Hematopoietic multipotent progenitor cell treated with erythropoietin and hydrocortisone succinate and interleukin-3 and kit ligand, for 8 days (in vitro differentiated cells): ENCODE data around the gene TCEA2.
"Not testable (repeated sequence)": the region's sequence is repeated elsewhere in the genome, so short reads cannot be mapped to it uniquely, and the experiment has no call there.

ENCODE experiments used
- DNase-seq: peaks from one replicate; pipeline ENCODE4 v3.0.0-alpha.2; 2015

Gene TCEA2

DNA sequence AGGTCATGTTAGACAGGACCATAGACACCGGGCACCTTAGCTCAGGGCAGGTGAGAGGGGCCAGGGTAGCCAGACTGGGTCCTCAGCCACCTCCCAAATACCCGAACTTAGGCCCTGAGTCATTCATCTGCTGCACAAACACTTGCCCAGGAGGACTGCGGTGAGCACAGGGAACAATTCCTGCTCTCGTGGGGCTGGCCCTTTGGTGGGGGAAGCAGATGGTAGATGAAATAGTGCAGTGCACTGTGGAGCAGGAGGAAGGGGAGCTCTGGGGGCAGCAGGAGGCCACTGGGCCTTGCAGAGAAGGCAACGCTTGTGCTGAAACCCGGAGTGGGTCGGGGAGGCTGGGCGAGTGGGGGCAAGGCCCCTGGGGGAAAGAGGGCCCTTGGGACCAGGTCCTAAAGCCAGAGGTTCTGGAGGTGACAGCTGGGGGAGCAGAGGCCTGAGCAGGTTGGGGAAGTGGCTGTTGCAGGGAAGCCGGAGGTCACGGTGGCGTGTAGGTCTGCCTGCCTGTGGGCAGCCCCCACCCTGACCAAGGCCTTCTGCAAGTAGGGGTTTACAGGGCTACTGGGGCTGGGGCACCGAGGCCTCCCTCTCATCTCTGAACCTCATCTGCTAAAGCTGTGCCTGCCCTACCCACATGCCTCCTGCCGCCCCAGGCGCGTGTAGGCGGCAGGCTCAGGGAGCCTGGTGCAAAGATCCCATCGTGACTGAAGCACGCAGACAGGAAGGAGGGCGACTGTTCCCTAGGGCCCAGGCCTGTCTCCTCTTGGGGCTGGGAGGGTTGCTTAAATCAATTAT, 49.0 kb downstream of the TCEA2 start:
- DNase-seq: no peak

DNA sequence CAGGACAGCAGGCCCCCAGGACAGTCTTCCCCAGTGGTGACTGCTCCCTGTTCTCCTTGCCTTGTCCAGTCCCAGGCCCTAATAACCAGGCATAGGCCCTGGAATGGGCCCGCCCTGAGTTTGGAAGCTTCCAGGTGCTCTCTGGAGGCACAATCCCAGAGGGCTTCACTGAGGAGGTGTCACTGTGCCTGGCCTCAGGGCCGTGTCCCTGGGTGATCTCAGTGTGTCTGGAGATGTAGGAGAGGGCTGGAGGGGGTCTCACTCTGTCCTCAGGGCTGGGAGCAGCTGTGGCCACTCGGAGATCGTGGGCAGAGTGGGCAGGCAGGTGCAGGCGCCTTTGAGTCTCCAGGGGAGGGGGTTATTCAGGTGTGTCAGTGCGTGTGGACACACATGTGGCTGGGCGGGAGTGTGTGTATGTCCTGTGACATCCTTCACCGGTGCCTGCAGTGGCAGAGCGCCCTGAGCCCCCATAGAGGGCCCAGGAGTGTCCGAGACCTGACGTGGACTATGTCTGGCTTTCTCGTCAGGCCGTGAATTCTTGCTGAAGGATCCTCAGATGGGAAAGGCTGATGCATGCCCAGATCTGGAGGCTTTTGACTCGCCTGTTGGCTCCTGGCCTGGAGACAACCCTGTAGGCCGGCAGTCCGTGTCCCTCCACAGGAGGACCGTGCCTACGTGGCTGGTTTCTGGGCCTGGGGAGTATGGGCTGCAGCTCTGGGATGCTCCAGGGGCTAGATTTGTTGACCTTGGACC, 49.9 kb downstream of the TCEA2 start:
- DNase-seq: no peak

DNA sequence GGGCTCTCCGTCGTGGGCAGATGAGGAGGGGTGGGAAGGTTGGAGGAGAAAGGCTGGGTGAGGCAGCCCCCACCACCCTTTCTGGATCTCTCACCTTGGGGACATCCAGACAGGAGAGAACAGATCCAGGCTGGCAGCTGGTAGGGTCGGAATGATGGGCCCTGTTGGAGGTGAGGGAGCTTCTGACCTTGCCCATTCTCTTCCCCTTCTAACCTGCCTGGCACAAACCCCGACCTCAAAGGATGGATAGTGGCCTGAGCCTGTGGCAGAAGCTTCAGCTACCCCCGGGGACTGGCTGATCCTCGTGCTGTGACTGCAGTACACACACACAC, 50.4 kb downstream of the TCEA2 start:
- DNase-seq: no peak

DNA sequence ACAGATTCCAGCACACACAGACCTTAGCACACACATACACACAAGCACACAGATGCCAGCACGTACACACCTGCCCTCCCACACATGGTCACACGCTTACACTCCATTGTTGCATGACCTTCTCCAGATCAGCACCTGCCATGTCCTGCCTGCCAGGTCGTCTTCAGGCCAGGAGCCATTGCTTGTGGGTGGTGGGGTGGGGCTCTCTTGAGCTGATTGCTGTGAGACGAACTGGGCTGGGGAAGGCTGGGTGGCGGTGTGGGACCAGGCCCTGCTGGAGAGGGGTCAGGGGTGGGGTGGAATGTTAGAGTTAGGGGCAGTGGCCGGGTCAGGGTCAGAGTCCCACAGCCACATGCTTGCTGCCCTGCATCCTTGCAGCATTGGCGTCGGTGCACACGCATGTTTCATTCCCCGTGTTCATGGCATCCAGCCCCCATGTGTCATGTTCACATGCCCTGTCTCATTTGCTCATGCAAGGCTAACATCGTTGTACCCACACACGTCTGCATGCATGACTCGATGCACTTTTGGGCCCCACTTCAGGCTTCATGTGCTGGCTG, 50.9 kb downstream of the TCEA2 start:
- no peak for DNase-seq

DNA sequence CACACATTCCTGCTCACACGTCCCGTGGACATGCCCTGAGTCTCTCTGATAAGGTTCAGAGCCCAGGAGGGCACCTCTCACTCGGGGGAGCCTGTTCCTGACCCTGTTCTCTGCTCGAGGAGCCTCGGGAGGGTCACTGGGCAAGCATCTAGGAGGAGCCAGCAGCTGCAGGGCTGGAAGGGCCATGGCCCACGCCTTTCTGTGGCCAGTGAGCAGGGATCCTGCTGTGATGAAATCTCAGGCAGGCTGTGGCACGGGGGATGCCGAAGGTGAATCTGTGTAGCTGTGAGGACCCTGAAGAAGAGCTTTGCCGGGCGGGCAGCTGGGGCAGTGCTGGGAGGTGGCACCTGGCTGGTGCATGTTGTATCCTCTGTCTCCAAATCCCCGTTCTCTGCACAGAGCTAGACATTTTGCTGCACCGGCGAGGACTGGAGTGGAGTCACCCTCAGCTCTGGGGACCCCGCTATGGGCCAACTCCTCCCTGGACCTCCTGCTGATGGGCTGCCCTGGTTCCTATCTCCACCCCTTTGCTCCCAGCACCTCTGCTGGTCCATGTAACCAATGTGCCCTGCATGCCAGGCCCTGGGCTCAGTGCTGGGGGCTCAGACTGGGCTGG, 51.5 kb downstream of the TCEA2 start:
- DNase-seq: no peak

DNA sequence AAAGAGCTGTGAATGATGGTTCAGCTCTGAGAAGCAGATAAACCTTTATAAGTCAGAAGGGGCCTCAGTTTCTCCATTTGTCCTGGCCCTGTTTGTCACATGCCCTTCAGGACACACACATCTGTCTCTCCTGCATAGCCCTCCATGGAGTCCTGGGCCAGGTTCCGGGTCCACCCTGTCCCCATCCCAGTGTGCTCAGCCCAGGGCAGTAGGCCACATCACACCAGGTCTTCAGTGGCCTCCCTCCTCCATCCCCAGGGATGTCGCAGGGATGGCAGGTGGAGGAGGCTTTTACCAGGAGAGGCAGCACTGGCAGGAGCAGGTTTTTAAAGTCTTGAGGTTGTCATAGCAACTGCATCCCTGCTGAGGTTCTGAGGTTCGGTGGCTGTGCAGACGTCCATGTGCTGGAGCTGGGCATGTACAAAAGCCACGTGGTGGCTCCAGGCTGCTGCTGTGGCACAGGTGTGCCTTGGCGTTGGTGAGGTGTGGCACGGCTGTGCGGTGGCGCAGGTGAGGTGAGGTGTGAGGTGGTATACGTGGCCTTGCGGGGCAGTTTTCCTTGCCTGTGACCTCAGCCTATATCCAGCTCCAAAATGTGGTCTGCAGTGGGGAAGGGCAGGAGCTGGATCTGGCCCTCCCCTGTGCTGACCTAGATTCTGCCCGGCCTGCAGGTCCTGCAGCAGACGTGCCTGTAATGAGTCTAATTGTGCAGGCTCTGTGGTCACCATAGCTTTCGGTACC, 52.3 kb downstream of the TCEA2 start:
- no peak for DNase-seq

DNA sequence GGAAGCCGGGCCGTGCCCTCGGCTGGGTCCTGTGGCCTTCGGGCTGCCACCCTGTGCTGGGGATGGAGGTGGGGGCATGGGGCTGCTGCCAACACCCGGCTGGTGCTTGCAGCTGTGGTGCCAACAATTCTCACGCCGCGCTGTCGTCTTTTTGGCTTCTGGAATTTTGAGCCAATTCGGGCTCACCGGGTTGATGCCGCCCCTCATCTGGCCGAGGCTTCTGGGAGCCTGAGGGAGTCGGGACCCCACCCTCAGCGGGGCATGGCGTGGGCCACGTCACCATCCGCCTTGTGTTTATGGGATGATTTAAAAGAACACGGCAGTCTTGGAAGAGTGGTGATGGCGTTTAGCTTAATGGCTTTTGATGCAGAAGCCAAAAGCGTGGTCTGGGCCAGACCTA, 53.0 kb downstream of the TCEA2 start:
- DNase-seq: no peak

DNA sequence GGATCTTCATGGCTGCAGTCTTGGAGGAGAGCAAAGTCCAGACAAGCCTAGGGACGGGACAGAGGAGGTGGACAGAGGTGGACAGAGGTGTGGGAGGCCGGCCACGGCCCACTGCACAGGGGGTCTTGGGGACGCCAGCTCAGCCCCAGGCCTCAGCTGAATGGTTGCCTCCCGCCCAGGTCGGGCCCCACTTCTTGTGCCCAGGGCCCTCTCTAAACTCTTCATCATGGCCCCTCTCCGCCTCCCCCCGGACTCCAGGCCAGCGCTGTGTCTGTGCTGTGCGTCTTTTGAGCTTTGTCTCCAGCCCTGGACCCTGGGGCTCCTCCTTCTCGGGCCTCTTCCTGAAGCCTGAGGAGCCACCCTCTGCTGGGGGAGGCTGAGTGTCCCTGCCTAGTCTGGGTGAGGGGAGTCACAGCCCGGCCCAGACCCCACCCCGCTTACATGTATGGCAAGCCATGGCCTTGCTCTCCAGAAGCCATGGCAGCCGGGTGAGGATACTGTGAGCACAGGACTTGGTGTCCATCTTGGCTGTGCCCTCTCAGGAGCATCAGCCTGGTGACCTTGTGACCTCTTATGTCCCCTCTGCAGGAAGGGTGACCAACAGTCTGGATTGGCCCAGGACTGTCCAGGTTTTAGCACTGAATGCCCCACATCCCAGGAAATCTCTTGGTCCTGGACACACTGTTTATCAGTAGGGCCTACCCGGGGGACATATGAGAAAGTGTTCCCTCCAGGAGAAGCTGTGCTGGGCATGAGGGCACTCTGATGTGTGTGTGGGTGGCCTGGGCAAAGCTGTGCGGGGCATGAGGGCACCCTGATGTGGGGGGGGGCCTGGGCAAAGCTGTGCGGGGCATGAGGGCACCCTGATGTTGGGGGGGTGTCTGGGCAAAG, 53.8 kb downstream of the TCEA2 start:
- DNase-seq: no peak

DNA sequence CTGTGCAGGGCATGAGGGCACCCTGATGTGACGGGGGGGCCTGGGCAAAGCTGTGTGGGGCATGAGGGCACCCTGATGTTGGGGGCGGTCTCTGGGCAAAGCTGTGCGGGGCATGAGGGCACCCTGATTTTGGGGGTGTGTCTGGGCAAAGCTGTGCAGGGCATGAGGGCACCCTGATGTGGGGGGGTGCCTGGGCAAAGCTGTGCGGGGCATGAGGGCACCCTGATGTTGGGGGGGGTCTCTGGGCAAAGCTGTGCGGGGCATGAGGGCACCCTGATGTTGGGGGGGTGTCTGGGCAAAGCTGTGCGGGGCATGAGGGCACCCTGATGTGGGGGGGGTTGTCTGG, 54.4 kb downstream of the TCEA2 start:
- DNase-seq: not testable (repeated sequence)

DNA sequence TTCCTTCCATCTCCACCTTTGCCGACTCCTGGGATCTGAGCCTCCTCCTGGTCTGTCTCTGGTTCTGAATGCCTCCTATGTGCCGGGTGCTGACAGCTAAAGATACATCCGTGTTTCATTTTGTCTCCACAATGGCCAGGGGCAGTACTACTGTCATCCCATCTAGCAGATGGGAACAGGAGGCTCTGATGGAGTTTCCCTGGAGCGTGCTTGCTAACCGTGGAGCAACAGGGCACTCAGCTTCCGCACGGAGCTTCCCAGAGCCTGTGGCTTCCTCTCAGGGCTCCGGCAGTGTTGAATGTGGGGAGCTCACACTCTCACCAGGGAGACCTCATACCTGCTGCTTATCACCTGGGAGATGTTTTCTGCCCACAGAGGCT, 56.3 kb downstream of the TCEA2 start:
- DNase-seq: no peak

DNA sequence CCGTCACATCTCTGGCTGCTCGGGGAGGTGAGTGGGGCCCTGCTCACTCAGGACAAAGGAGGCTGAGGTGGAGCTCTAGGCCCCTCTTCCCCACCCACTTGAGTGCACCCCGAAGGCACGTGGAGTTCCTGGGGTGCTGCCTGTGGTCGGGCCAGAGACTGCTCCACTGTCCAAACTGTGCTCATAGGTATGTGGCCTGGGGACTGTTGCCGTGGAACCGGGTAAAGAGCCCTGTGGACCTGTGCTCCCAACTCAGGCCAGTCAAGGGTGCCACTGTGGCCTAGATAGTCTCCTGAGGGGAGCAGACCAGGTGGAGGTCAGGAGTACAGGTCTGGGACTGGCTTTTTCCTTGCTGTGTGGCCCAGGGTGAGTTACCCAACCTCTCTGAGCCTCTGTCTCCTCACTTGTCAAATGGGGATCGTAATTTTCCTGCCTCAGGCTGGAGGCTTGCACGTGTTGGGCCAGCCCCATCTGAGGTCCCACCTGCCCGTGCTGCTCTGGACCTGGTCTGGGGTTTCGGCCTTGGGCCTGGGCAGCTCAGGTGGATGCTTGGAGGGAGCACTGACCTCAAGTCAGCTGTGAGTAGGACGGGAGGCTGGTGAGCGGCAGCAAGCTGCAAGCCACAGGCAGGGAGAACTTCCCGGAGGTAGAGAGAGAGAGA, 56.8 kb downstream of the TCEA2 start:
- DNase-seq: no peak

DNA sequence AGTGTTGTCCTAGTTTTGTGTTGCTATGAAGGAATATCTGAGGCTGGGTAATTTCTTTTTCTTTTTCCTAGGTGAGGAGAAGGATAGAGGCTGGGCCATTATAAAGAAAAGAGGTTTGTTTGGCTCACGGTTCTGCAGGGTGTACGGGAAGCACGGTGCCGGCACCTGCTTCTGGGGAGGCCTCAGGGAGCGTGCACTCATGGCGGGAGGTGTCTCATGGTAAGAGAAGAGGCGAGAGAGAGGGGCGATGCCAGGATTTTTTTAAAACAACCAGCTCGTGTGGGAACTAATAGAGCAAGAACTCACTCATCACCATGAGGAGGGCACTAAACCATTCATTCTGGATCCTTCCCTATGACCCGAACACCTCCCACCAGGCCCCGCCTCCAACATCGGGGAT, 58.6 kb downstream of the TCEA2 start:
- no peak for DNase-seq
